ENCODE measurements around the gene TFF2.

The TFF2 gene

GRCh38 chr21:42391297-42391696 lies 40.5 kb upstream of the TFF2 start:
- no peak overlapping the region for H3K4me3 ChIP-seq (ENCODE audit: low read length in 2 of 2)
- no peaks in the 10 kb centered on the region for H3K9me3 ChIP-seq (ENCODE audit: control insufficient read depth in 2 of 2, low read length in 2 of 2)
- H3K27ac ChIP-seq (ENCODE audit: low read depth in 2 of 2, low read length in 2 of 2): no peak overlapping the region
- H3K36me3 ChIP-seq (ENCODE audit: control insufficient read depth in 2 of 2, insufficient read depth in 2 of 2, low read length in 2 of 2): no peaks in the 10 kb centered on the region
- H3K27me3 ChIP-seq (ENCODE audit: control insufficient read depth in 2 of 2, insufficient read depth in 2 of 2, low read length in 2 of 2): no peaks in the 10 kb centered on the region
- no peak overlapping the region for H3K9ac ChIP-seq (ENCODE audit: low read depth in 1 of 2, low read length in 2 of 2)
- H3K4me1 ChIP-seq (ENCODE audit: control insufficient read depth in 2 of 2, insufficient read depth in 2 of 2, low read length in 2 of 2): peaks cover 9 to 14% of the 10 kb centered on the region in 2 donors

- no peak overlapping the region for H3K4me3 ChIP-seq (ENCODE audit: low read length in 2 of 2)
- H3K9me3 ChIP-seq (ENCODE audit: control insufficient read depth in 2 of 2, low read length in 2 of 2): no peaks in the 10 kb centered on the region
- no peak overlapping the region for H3K27ac ChIP-seq (ENCODE audit: low read depth in 2 of 2, low read length in 2 of 2)
- no peak overlapping the region for H3K9ac ChIP-seq (ENCODE audit: low read depth in 1 of 2, low read length in 2 of 2)
- no peaks in the 10 kb centered on the region for H3K27me3 ChIP-seq (ENCODE audit: control insufficient read depth in 2 of 2, insufficient read depth in 2 of 2, low read length in 2 of 2)
- no peaks in the 10 kb centered on the region for H3K36me3 ChIP-seq (ENCODE audit: control insufficient read depth in 2 of 2, insufficient read depth in 2 of 2, low read length in 2 of 2)
- peaks cover 14 to 15% of the 10 kb centered on the region in 2 donors for H3K4me1 ChIP-seq (ENCODE audit: control insufficient read depth in 2 of 2, insufficient read depth in 2 of 2, low read length in 2 of 2)
These were observed 39.9 kb upstream of the TFF2 start for GRCh38 chr21:42390696-42391095.

GRCh38 chr21:42390193-42390592 lies 39.4 kb upstream of the TFF2 start:
- H3K9me3 ChIP-seq (ENCODE audit: control insufficient read depth in 2 of 2, low read length in 2 of 2): no peaks in the 10 kb centered on the region
- no peaks in the 10 kb centered on the region for H3K27me3 ChIP-seq (ENCODE audit: control insufficient read depth in 2 of 2, insufficient read depth in 2 of 2, low read length in 2 of 2)
- H3K9ac ChIP-seq (ENCODE audit: low read depth in 1 of 2, low read length in 2 of 2): no peak overlapping the region

GRCh38 chr21:42389449-42389835 lies 38.6 kb upstream of the TFF2 start:
- H3K4me3 ChIP-seq (ENCODE audit: low read length in 2 of 2): peak overlapping the region; percentile 0 to 43
- no peaks in the 10 kb centered on the region for H3K27me3 ChIP-seq (ENCODE audit: control insufficient read depth in 2 of 2, insufficient read depth in 2 of 2, low read length in 2 of 2)
- H3K9ac ChIP-seq (ENCODE audit: low read depth in 1 of 2, low read length in 2 of 2): peak overlapping the region in 1 of 2 donors; percentile 40
- peak overlapping the region; percentile 40 to 55 for H3K27ac ChIP-seq (ENCODE audit: low read depth in 2 of 2, low read length in 2 of 2)
- peaks cover 17 to 25% of the 10 kb centered on the region in 2 donors for H3K4me1 ChIP-seq (ENCODE audit: control insufficient read depth in 2 of 2, insufficient read depth in 2 of 2, low read length in 2 of 2)
- H3K36me3 ChIP-seq (ENCODE audit: control insufficient read depth in 2 of 2, insufficient read depth in 2 of 2, low read length in 2 of 2): no peaks in the 10 kb centered on the region
- no peaks in the 10 kb centered on the region for H3K9me3 ChIP-seq (ENCODE audit: control insufficient read depth in 2 of 2, low read length in 2 of 2)

More at GRCh38 chr21:42390193-42390592, 39.4 kb upstream of the TFF2 start:
- Histone ChIP-seq H3K27ac (ENCODE audit: low read depth in 2 of 2, low read length in 2 of 2) (no peak overlapping the region), H3K4me1 (ENCODE audit: control insufficient read depth in 2 of 2, insufficient read depth in 2 of 2, low read length in 2 of 2) (peaks cover 15 to 19% of the 10 kb centered on the region in 2 donors), H3K36me3 (ENCODE audit: control insufficient read depth in 2 of 2, insufficient read depth in 2 of 2, low read length in 2 of 2) (no peaks in the 10 kb centered on the region), H3K4me3 (ENCODE audit: low read length in 2 of 2) (no peak overlapping the region)

GRCh38 chr21:42388740-42389448 lies 38.1 kb upstream of the TFF2 start:
- no peaks in the 10 kb centered on the region for H3K9me3 ChIP-seq (ENCODE audit: control insufficient read depth in 2 of 2, low read length in 2 of 2)
- H3K9ac ChIP-seq (ENCODE audit: low read depth in 1 of 2, low read length in 2 of 2): peak overlapping the region in 1 of 2 donors; percentile 40
- H3K4me1 ChIP-seq (ENCODE audit: control insufficient read depth in 2 of 2, insufficient read depth in 2 of 2, low read length in 2 of 2): peaks cover 21 to 30% of the 10 kb centered on the region in 2 donors
- H3K27me3 ChIP-seq (ENCODE audit: control insufficient read depth in 2 of 2, insufficient read depth in 2 of 2, low read length in 2 of 2): no peaks in the 10 kb centered on the region
- no peaks in the 10 kb centered on the region for H3K36me3 ChIP-seq (ENCODE audit: control insufficient read depth in 2 of 2, insufficient read depth in 2 of 2, low read length in 2 of 2)
- peak overlapping the region; percentile 0 to 43 for H3K4me3 ChIP-seq (ENCODE audit: low read length in 2 of 2)
- H3K27ac ChIP-seq (ENCODE audit: low read depth in 2 of 2, low read length in 2 of 2): peak overlapping the region; percentile 40 to 55

- Histone ChIP-seq H3K27me3 (ENCODE audit: control insufficient read depth in 2 of 2, insufficient read depth in 2 of 2, low read length in 2 of 2) (no peaks in the 10 kb centered on the region), H3K9me3 (ENCODE audit: control insufficient read depth in 2 of 2, low read length in 2 of 2) (no peaks in the 10 kb centered on the region), H3K27ac (ENCODE audit: low read depth in 2 of 2, low read length in 2 of 2) (no peak overlapping the region), H3K4me1 (ENCODE audit: control insufficient read depth in 2 of 2, insufficient read depth in 2 of 2, low read length in 2 of 2) (peaks cover 21 to 35% of the 10 kb centered on the region in 2 donors), H3K9ac (ENCODE audit: low read depth in 1 of 2, low read length in 2 of 2) (no peak overlapping the region), H3K4me3 (ENCODE audit: low read length in 2 of 2) (no peak overlapping the region), H3K36me3 (ENCODE audit: control insufficient read depth in 2 of 2, insufficient read depth in 2 of 2, low read length in 2 of 2) (no peaks in the 10 kb centered on the region)
These were observed 37.1 kb upstream of the TFF2 start for GRCh38 chr21:42387843-42388340.

- no peaks in the 10 kb centered on the region for H3K27me3 ChIP-seq (ENCODE audit: control insufficient read depth in 2 of 2, insufficient read depth in 2 of 2, low read length in 2 of 2)
- H3K9ac ChIP-seq (ENCODE audit: low read depth in 1 of 2, low read length in 2 of 2): no peak overlapping the region
- no peak overlapping the region for H3K4me3 ChIP-seq (ENCODE audit: low read length in 2 of 2)
- H3K27ac ChIP-seq (ENCODE audit: low read depth in 2 of 2, low read length in 2 of 2): no peak overlapping the region
- H3K36me3 ChIP-seq (ENCODE audit: control insufficient read depth in 2 of 2, insufficient read depth in 2 of 2, low read length in 2 of 2): no peaks in the 10 kb centered on the region
- H3K4me1 ChIP-seq (ENCODE audit: control insufficient read depth in 2 of 2, insufficient read depth in 2 of 2, low read length in 2 of 2): peaks cover 21 to 35% of the 10 kb centered on the region in 2 donors
- H3K9me3 ChIP-seq (ENCODE audit: control insufficient read depth in 2 of 2, low read length in 2 of 2): peaks cover 0 to 2% of the 10 kb centered on the region in 2 donors
These were observed 36.4 kb upstream of the TFF2 start for GRCh38 chr21:42387164-42387563.

- H3K4me1 ChIP-seq (ENCODE audit: control insufficient read depth in 2 of 2, insufficient read depth in 2 of 2, low read length in 2 of 2): peaks cover 21 to 35% of the 10 kb centered on the region in 2 donors
- H3K4me3 ChIP-seq (ENCODE audit: low read length in 2 of 2): no peak overlapping the region
- peak overlapping the region; percentile 46 to 74 for H3K27ac ChIP-seq (ENCODE audit: low read depth in 2 of 2, low read length in 2 of 2)
- no peak overlapping the region for H3K9ac ChIP-seq (ENCODE audit: low read depth in 1 of 2, low read length in 2 of 2)
- H3K27me3 ChIP-seq (ENCODE audit: control insufficient read depth in 2 of 2, insufficient read depth in 2 of 2, low read length in 2 of 2): no peaks in the 10 kb centered on the region
- H3K36me3 ChIP-seq (ENCODE audit: control insufficient read depth in 2 of 2, insufficient read depth in 2 of 2, low read length in 2 of 2): no peaks in the 10 kb centered on the region
- peaks cover 0 to 4% of the 10 kb centered on the region in 2 donors for H3K9me3 ChIP-seq (ENCODE audit: control insufficient read depth in 2 of 2, low read length in 2 of 2)
These were observed 35.3 kb upstream of the TFF2 start for GRCh38 chr21:42386034-42386591.

GRCh38 chr21:42385619-42386018 lies 34.8 kb upstream of the TFF2 start:
- Histone ChIP-seq H3K27ac (ENCODE audit: low read depth in 2 of 2, low read length in 2 of 2) (peak overlapping the region; percentile 46 to 74), H3K4me1 (ENCODE audit: control insufficient read depth in 2 of 2, insufficient read depth in 2 of 2, low read length in 2 of 2) (peaks cover 21 to 35% of the 10 kb centered on the region in 2 donors), H3K9me3 (ENCODE audit: control insufficient read depth in 2 of 2, low read length in 2 of 2) (peaks cover 0 to 4% of the 10 kb centered on the region in 2 donors)

GRCh38 chr21:42384989-42385388 lies 34.2 kb upstream of the TFF2 start:
- H3K9ac ChIP-seq (ENCODE audit: low read depth in 1 of 2, low read length in 2 of 2): no peak overlapping the region
- no peaks in the 10 kb centered on the region for H3K27me3 ChIP-seq (ENCODE audit: control insufficient read depth in 2 of 2, insufficient read depth in 2 of 2, low read length in 2 of 2)
- peaks cover 21 to 35% of the 10 kb centered on the region in 2 donors for H3K4me1 ChIP-seq (ENCODE audit: control insufficient read depth in 2 of 2, insufficient read depth in 2 of 2, low read length in 2 of 2)
- peak overlapping the region; percentile 46 to 85 for H3K27ac ChIP-seq (ENCODE audit: low read depth in 2 of 2, low read length in 2 of 2)
- peaks cover 0 to 4% of the 10 kb centered on the region in 2 donors for H3K9me3 ChIP-seq (ENCODE audit: control insufficient read depth in 2 of 2, low read length in 2 of 2)
- H3K4me3 ChIP-seq (ENCODE audit: low read length in 2 of 2): no peak overlapping the region
- H3K36me3 ChIP-seq (ENCODE audit: control insufficient read depth in 2 of 2, insufficient read depth in 2 of 2, low read length in 2 of 2): no peaks in the 10 kb centered on the region

More at GRCh38 chr21:42385619-42386018, 34.8 kb upstream of the TFF2 start:
- H3K27me3 ChIP-seq (ENCODE audit: control insufficient read depth in 2 of 2, insufficient read depth in 2 of 2, low read length in 2 of 2): no peaks in the 10 kb centered on the region
- H3K4me3 ChIP-seq (ENCODE audit: low read length in 2 of 2): no peak overlapping the region
- no peaks in the 10 kb centered on the region for H3K36me3 ChIP-seq (ENCODE audit: control insufficient read depth in 2 of 2, insufficient read depth in 2 of 2, low read length in 2 of 2)
- no peak overlapping the region for H3K9ac ChIP-seq (ENCODE audit: low read depth in 1 of 2, low read length in 2 of 2)

Data from mucosa of rectum (tissue), 2 donors.